Endothelial cell of umbilical vein (primary cell): Measurements from ENCODE around the gene BCAR1. TPM values are rescaled to one million over a fixed set of nuclear protein-coding genes. Genes with fewer than 3 reads are reported as not detected.

Source experiments
- BruUV-seq: library from RNA; stranded (reverse); fragments of 400-500 nt; replicated peaks from 2 replicates; lab custom pipeline; 2021; lab: Mats Ljungman, UMichigan
- CTCF ChIA-PET: fragments of 300-600, 350-600 bp; sonication (Branson Sonifier 250); formaldehyde crosslinking; loops from one replicate; lab custom pipeline; 2021; ENCODE audit warnings: antibody characterized with exemption, inconsistent platforms; lab: Charles Lee
- POLR2A ChIA-PET: fragments of 300-600, 350-600 bp; sonication (Branson Sonifier 250); formaldehyde crosslinking; loops from one replicate; lab custom pipeline; 2021; ENCODE audit warnings: antibody characterized with exemption, inconsistent platforms; lab: Charles Lee
- DNase-seq: peaks from one replicate; pipeline ENCODE4 v3.0.0-alpha.2; 2011; ENCODE audit warnings: low read depth, low spot score
- FAIRE-seq: peaks from 2 replicates; lab custom pipeline; 2011; peaks lifted over from hg19 to GRCh38; lab: Jason Lieb, UNC
- H2AFZ ChIP-seq: 2 replicates; pipeline ENCODE4 v1.6.0; 2012; ENCODE audit warnings: low read depth, low read length, control low read depth, inconsistent platforms
- H3K27ac ChIP-seq: 2 replicates; pipeline ENCODE4 v1.5.1; 2011; ENCODE audit warnings: low read depth, mild to moderate bottlenecking, control low read depth, low read length, moderate library complexity; ENCODE audit not compliant: insufficient read depth
- H3K27me3 ChIP-seq, 2 experiments: 2 replicates each; pipeline versions ENCODE4 v1.6.0 to v1.6.1; 2011; ENCODE audit warnings: low read length in 2 of 2, mixed read lengths in 1 of 2; ENCODE audit not compliant: control insufficient read depth in 2 of 2, insufficient read depth in 2 of 2
- H3K36me3 ChIP-seq, 2 experiments: 2 replicates in 1 of 2; 3 replicates in 1 of 2; pipeline ENCODE4 v1.5.1; 2011; ENCODE audit warnings: low read length in 2 of 2, mild to moderate bottlenecking in 1 of 2, moderate library complexity in 1 of 2; ENCODE audit not compliant: control insufficient read depth in 2 of 2, insufficient read depth in 2 of 2; ENCODE audit errors: extremely low read depth in 1 of 2
- H3K4me1 ChIP-seq: 3 replicates; pipeline ENCODE4 v1.5.1; 2011; ENCODE audit warnings: mild to moderate bottlenecking, low read length; ENCODE audit not compliant: control insufficient read depth, insufficient read depth; ENCODE audit errors: extremely low read depth
- H3K4me2 ChIP-seq: 2 replicates; pipeline ENCODE4 v1.6.1; 2011; ENCODE audit warnings: low read length, control low read depth, mixed read lengths; ENCODE audit not compliant: insufficient read depth
- H3K4me3 ChIP-seq, 3 experiments: fragments of 200-600 bp in 1 of 3; sonication (generic), shearing (Covaris generic) in 1 of 3; replicated peaks in 1 of 3; 2 replicates each; pipeline ENCODE4 v1.5.1; 2011 to 2016; ENCODE audit warnings: control low read depth in 3 of 3, low read length in 3 of 3, mild to moderate bottlenecking in 2 of 3, inconsistent platforms in 1 of 3, low read depth in 1 of 3, moderate library complexity in 1 of 3; ENCODE audit not compliant: insufficient read depth in 1 of 3
- H3K79me2 ChIP-seq: 2 replicates; pipeline ENCODE4 v1.6.0; 2012; ENCODE audit warnings: low read length, inconsistent platforms; ENCODE audit not compliant: control insufficient read depth, insufficient read depth
- H3K9ac ChIP-seq: replicated peaks from 2 replicates; pipeline ENCODE3; 2011; ENCODE audit warnings: low read length, control low read depth; ENCODE audit not compliant: insufficient read depth; ENCODE audit errors: extremely low read depth
- H3K9me1 ChIP-seq: replicated peaks from 3 replicates; pipeline ENCODE4 v1.6.0; 2011; ENCODE audit warnings: mild to moderate bottlenecking, low read length; ENCODE audit not compliant: control insufficient read depth, insufficient read depth; ENCODE audit errors: extremely low read depth
- H3K9me3 ChIP-seq: replicated peaks from 2 replicates; pipeline ENCODE4 v1.5.1; 2012; ENCODE audit warnings: low read length, inconsistent platforms; ENCODE audit not compliant: control insufficient read depth, insufficient read depth
- H4K20me1 ChIP-seq: replicated peaks from 2 replicates; pipeline ENCODE3; 2011; ENCODE audit warnings: mild to moderate bottlenecking, low read length; ENCODE audit not compliant: control insufficient read depth, insufficient read depth; ENCODE audit errors: extremely low read depth
- CTCF ChIP-seq, 2 donors: IDR thresholded peaks; 1 replicate in 1 of 2; 2 replicates in 1 of 2; pipeline ENCODE4 v1.5.1; 2011; ENCODE audit warnings: low read length in 2 of 2, mild to moderate bottlenecking in 2 of 2, moderate library complexity in 2 of 2, control low read depth in 1 of 2, inconsistent platforms in 1 of 2, low read depth in 1 of 2; ENCODE audit not compliant: insufficient read depth in 1 of 2; ENCODE audit errors: extremely low read depth in 1 of 2
- EZH2 ChIP-seq: IDR thresholded peaks from 2 replicates; pipeline ENCODE4 v1.6.1; 2012; ENCODE audit warnings: borderline replicate concordance, low read depth, mild to moderate bottlenecking, moderate library complexity, low read length, inconsistent platforms; ENCODE audit not compliant: severe bottlenecking
- FOS ChIP-seq: IDR thresholded peaks from 2 replicates; pipeline ENCODE4 v1.6.1; 2011; ENCODE audit warnings: mild to moderate bottlenecking, low read length, moderate library complexity, borderline replicate concordance; ENCODE audit not compliant: insufficient read depth
- GATA2 ChIP-seq: IDR thresholded peaks from 2 replicates; pipeline ENCODE4 v1.7.0; 2011; ENCODE audit warnings: low read depth, mild to moderate bottlenecking, moderate library complexity, mixed read lengths, low read length; ENCODE audit not compliant: insufficient read length, insufficient read depth
- JUN ChIP-seq: IDR thresholded peaks from 2 replicates; pipeline ENCODE4 v1.6.1; 2011; ENCODE audit warnings: borderline replicate concordance, low read depth; ENCODE audit not compliant: insufficient read length, insufficient read depth
- MAX ChIP-seq: IDR thresholded peaks from 2 replicates; pipeline ENCODE4 v1.6.1; 2011; ENCODE audit not compliant: insufficient read depth, insufficient read length
- MYC ChIP-seq: IDR thresholded peaks from one replicate; pipeline ENCODE4 v1.6.1; 2011; ENCODE audit warnings: mild to moderate bottlenecking, low read depth, low read length
- POLR2A ChIP-seq: IDR thresholded peaks from 2 replicates; pipeline ENCODE4 v1.6.1; 2012; ENCODE audit warnings: low read depth, mild to moderate bottlenecking, control low read depth, low read length
- POLR2AphosphoS5 ChIP-seq: IDR thresholded peaks from 2 replicates; pipeline ENCODE4 v1.6.1; 2012; ENCODE audit warnings: low read depth, mild to moderate bottlenecking, control low read depth, low read length, moderate library complexity; ENCODE audit not compliant: insufficient read depth
- dilution Hi-C: fragments of 300-500 bp; cut with MboI; formaldehyde crosslinking; loops from one replicate; pipeline ENCODE4 v1.15.0; 2019; ENCODE audit warnings: low sequenced_read_pairs; ENCODE audit not compliant: extremely low pct_ligation_motif_present
- intact Hi-C: fragments of 100-400 bp; cut with micrococcal nuclease; formaldehyde crosslinking; loops from one replicate; pipeline ENCODE4 v1.10.0; 2022
- polyA plus RNA-seq, 4 experiments: library from polyadenylated mRNA; depleted of rRNA in 3 of 4; stranded (reverse) in 3 of 4; unstranded in 1 of 4; fragments of >200 nt; gene quantifications; 2 replicates each; pipeline versions ENCODE4 v1.2.1 to v1.2.3, GENCODE V29; 2011 to 2012; ENCODE audit warnings: missing spikeins in 1 of 4
- total RNA-seq: library from RNA; stranded (reverse); gene quantifications from 2 replicates; pipeline ENCODE4 v1.2.3, GENCODE V29; 2021

BCAR1 gene
- total and polyA plus RNA-seq, 2 donors (not counting 3 experiments of a cell fraction or from before 2014, with no cell fraction given) = 171 to 267 TPM

GRCh38 chr16:75181630-75182029 is 69.8 kb downstream of the BCAR1 start:
- BruUV-seq = no TSS peak
- H3K27me3 ChIP-seq = peaks cover 2 to 9% of the 10 kb centered on the region in 2 experiments
- H3K9ac ChIP-seq = no peak overlapping the region
- no peak overlapping the region for H3K4me3 ChIP-seq
- DNase-seq (no peak), FAIRE-seq (no peak)
- no peaks in the 10 kb centered on the region for H3K9me3 ChIP-seq
- H3K9me1 ChIP-seq = no peaks in the 10 kb centered on the region
- dilution Hi-C loops = no loop called here
- no peaks in the 10 kb centered on the region for H4K20me1 ChIP-seq
- no peak overlapping the region for H3K27ac ChIP-seq
- ChIA-PET POLR2A (no interaction called here), CTCF (no interaction called here)
- H3K4me2 ChIP-seq = no peak overlapping the region
- intact Hi-C loops = no loop called here
- H2AFZ ChIP-seq = no peak overlapping the region
- TF ChIP-seq MYC (no peak), EZH2 (no peak), GATA2 (no peak), POLR2A (no peak), FOS (no peak), JUN (no peak), POLR2AphosphoS5 (no peak), MAX (no peak), CTCF (IDR thresholded peaks at IDR 0.05; ENCODE audit: extremely low read depth in 1 of 2, insufficient read depth in 1 of 2, low read depth in 1 of 2, low read length in 2 of 2) (no peak)
- no peaks in the 10 kb centered on the region for H3K79me2 ChIP-seq
- no peaks in the 10 kb centered on the region for H3K4me1 ChIP-seq
- no peaks in the 10 kb centered on the region for H3K36me3 ChIP-seq
